Measurements from ENCODE around the gene CCDC85C. TPM values are rescaled to one million over a fixed set of nuclear protein-coding genes. Genes with fewer than 3 reads are reported as not detected.

CCDC85C gene
- total and polyA plus RNA-seq, 2 of the 4 experiments (the other 2 are of a cell fraction) = 16.0 to 19.0 TPM

GRCh38 chr14:99503848-99504453 is 100.1 kb downstream of the CCDC85C start:
- in situ Hi-C loops (cut with MboI; ENCODE audit: low sequenced_read_pairs) = no loop called here
- no peaks in the 10 kb centered on the region for H3K27me3 ChIP-seq (ENCODE audit: control insufficient read depth, insufficient read depth, low read length)
- H3K9me3 ChIP-seq (ENCODE audit: control insufficient read depth, insufficient read depth, low read length) = no peaks in the 10 kb centered on the region
- ChIA-PET POLR2A (ENCODE audit: unreplicated experiment) (no interaction called here), CTCF (no interaction called here)
- H2BK20ac ChIP-seq (ENCODE audit: low read depth, low read length) = no peak overlapping the region
- intact Hi-C loops (cut with micrococcal nuclease) = no loop called here
- H3K9me1 ChIP-seq (ENCODE audit: insufficient read depth, low read length) = peaks cover 3% of the 10 kb centered on the region; the same call in 1 of the 2 replicates
- H4K5ac ChIP-seq (ENCODE audit: low read depth, low read length) = no peak overlapping the region
- no peak for ATAC-seq (ENCODE audit: low read depth)
- no peak for DNase-seq
- H3K4me1 ChIP-seq (ENCODE audit: control insufficient read depth, insufficient read depth, low read length) = no peaks in the 10 kb centered on the region
- H4K20me1 ChIP-seq (ENCODE audit: insufficient read depth, low read length) = peaks cover 10% of the 10 kb centered on the region
- no peak overlapping the region for H3K18ac ChIP-seq (ENCODE audit: low read depth, low read length)
- no peak overlapping the region for H3K56ac ChIP-seq (ENCODE audit: extremely low read depth, insufficient read depth, low read length)
- H2BK120ac ChIP-seq (ENCODE audit: low read depth, low read length) = no peak overlapping the region
- TF ChIP-seq SMC3 (IDR thresholded peaks at IDR 0.05; ENCODE audit: low read depth, low read length) (no peak), MAFK (IDR thresholded peaks at IDR 0.05; ENCODE audit: low read depth, low read length) (no peak), CTCF (conservative IDR thresholded peaks at IDR 0.05; ENCODE audit: low read depth, low read length) (no peak), NFE2L2 (IDR thresholded peaks at IDR 0.05; ENCODE audit: low read depth, low read length) (no peak), RCOR1 (IDR thresholded peaks at IDR 0.05; ENCODE audit: insufficient replicate concordance, low read length) (no peak), CHD1 (IDR thresholded peaks at IDR 0.05; ENCODE audit: low read depth, low read length) (no peak), MAZ (IDR thresholded peaks at IDR 0.05; ENCODE audit: borderline replicate concordance, low read depth, low read length) (no peak), RFX5 (IDR thresholded peaks at IDR 0.05; ENCODE audit: low read depth, low read length) (no peak), MXI1 (IDR thresholded peaks at IDR 0.05; ENCODE audit: borderline replicate concordance, low read depth, low read length) (no peak), BHLHE40 (IDR thresholded peaks at IDR 0.05; ENCODE audit: low read depth, low read length) (no peak), ELK1 (IDR thresholded peaks at IDR 0.05; ENCODE audit: borderline replicate concordance, low read depth, low read length) (no peak), CEBPB (IDR thresholded peaks at IDR 0.05; ENCODE audit: low read depth, low read length) (no peak)
- TF ChIP-seq, protein P1, sequence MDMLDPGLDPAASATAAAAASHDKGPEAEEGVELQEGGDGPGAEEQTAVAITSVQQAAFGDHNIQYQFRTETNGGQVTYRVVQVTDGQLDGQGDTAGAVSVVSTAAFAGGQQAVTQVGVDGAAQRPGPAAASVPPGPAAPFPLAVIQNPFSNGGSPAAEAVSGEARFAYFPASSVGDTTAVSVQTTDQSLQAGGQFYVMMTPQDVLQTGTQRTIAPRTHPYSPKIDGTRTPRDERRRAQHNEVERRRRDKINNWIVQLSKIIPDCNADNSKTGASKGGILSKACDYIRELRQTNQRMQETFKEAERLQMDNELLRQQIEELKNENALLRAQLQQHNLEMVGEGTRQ (IDR thresholded peaks at IDR 0.05; ENCODE audit: low read depth, low read length) = no peak
- H2AFZ ChIP-seq (replicated peaks; ENCODE audit: low read length, poor library complexity) = no peak overlapping the region
- H3K4ac ChIP-seq (ENCODE audit: low read depth, low read length) = no peak overlapping the region
- H4K8ac ChIP-seq (ENCODE audit: low read depth in 2 of 2, low read length in 2 of 2) = no peak overlapping the region
- no peak overlapping the region for H2AK5ac ChIP-seq (ENCODE audit: low read depth, low read length)
- H3K27ac ChIP-seq (ENCODE audit: insufficient read depth, low read length) = no peak overlapping the region
- dilution Hi-C loops (cut with HindIII; ENCODE audit: low sequenced_read_pairs, unreplicated experiment) = no loop called here
- no peak overlapping the region for H2BK5ac ChIP-seq (ENCODE audit: low read depth, low read length, poor library complexity, severe bottlenecking)
- no peak overlapping the region for H4K91ac ChIP-seq (ENCODE audit: insufficient read depth, low read depth, low read length)
- H3K4me3 ChIP-seq (ENCODE audit: insufficient read depth, low read depth, low read length) = no peak overlapping the region
- H3K79me1 ChIP-seq (ENCODE audit: low read depth in 1 of 2, low read length in 2 of 2) = peaks cover 10 to 34% of the 10 kb centered on the region in 2 experiments; a peak in 2 of 4 replicates
- no peak overlapping the region for H3K23ac ChIP-seq (ENCODE audit: low read depth, low read length)
- H2BK15ac ChIP-seq (ENCODE audit: low read depth, low read length) = no peak overlapping the region
- no peak overlapping the region for H3K14ac ChIP-seq (replicated peaks; ENCODE audit: low read depth, low read length)
- no peak overlapping the region for H2AK9ac ChIP-seq (replicated peaks; ENCODE audit: low read depth, low read length, poor library complexity)
- no CpG with 5 or more reads among the region's 4 CpGs for WGBS, 2 experiments (ENCODE audit: extremely low coverage in 2 of 2, insufficient read length in 1 of 2)
- no TSS peak for BruUV-seq (replicated peaks)
- peaks cover 69% of the 10 kb centered on the region for H3K36me3 ChIP-seq (ENCODE audit: control insufficient read depth, insufficient read depth, low read length)
- H3K9ac ChIP-seq (ENCODE audit: low read depth, low read length) = no peak overlapping the region
- H3K4me2 ChIP-seq (ENCODE audit: low read depth, low read length) = no peak overlapping the region
